NCI-H128 (cell line): ENCODE measurements around the gene ADORA2B.

Experiments
- DNase-seq: peaks from one replicate; lab custom pipeline; 2025; ENCODE audit not compliant: unreplicated experiment; lab: John Stamatoyannopoulos, UW

Gene ADORA2B

GRCh38 chr17:15952916-15953790, 8.2 kb downstream of the ADORA2B start:
- DNase-seq, result no peak

GRCh38 chr17:15954222-15954621, 9.3 kb downstream of the ADORA2B start:
- no peak for DNase-seq

- no peak for DNase-seq
Observed at GRCh38 chr17:15955793-15956541, 11.0 kb downstream of the ADORA2B start.

GRCh38 chr17:15957206-15957605, 12.3 kb downstream of the ADORA2B start:
- DNase-seq, result no peak

- no peak for DNase-seq
Observed at GRCh38 chr17:15957608-15958307, 12.8 kb downstream of the ADORA2B start.

GRCh38 chr17:15958484-15958854, 13.5 kb downstream of the ADORA2B start:
- DNase-seq, result no peak

- DNase-seq, result no peak
Observed at GRCh38 chr17:15963670-15964110, 18.8 kb downstream of the ADORA2B start.

- DNase-seq, result no peak
Observed at GRCh38 chr17:15965528-15965927, 20.6 kb downstream of the ADORA2B start.

GRCh38 chr17:15966183-15966878, 21.4 kb downstream of the ADORA2B start:
- DNase-seq, result peak; percentile 22

- no peak for DNase-seq
Observed at GRCh38 chr17:15966879-15967248, 21.9 kb downstream of the ADORA2B start.

GRCh38 chr17:15967706-15968399, 22.9 kb downstream of the ADORA2B start:
- DNase-seq, result no peak

- no peak for DNase-seq
Observed at GRCh38 chr17:15969463-15969862, 24.5 kb downstream of the ADORA2B start.

GRCh38 chr17:15970500-15970899, 25.6 kb downstream of the ADORA2B start:
- DNase-seq, result no peak

- no peak for DNase-seq
Observed at GRCh38 chr17:15971098-15971678, 26.3 kb downstream of the ADORA2B start.

GRCh38 chr17:15971882-15972281, 27.0 kb downstream of the ADORA2B start:
- DNase-seq, result no peak

- DNase-seq, result no peak
Observed at GRCh38 chr17:15972497-15972951, 27.6 kb downstream of the ADORA2B start.

GRCh38 chr17:15973016-15973415, 28.1 kb downstream of the ADORA2B start:
- no peak for DNase-seq

- DNase-seq, result no peak
Observed at GRCh38 chr17:15973834-15974233, 28.9 kb downstream of the ADORA2B start.

GRCh38 chr17:15977894-15978293, 33.0 kb downstream of the ADORA2B start:
- no peak for DNase-seq

- no peak for DNase-seq
Observed at GRCh38 chr17:15978606-15979005, 33.7 kb downstream of the ADORA2B start.
